ENCODE results near the gene PCGF2.

PCGF2 gene

DNA sequence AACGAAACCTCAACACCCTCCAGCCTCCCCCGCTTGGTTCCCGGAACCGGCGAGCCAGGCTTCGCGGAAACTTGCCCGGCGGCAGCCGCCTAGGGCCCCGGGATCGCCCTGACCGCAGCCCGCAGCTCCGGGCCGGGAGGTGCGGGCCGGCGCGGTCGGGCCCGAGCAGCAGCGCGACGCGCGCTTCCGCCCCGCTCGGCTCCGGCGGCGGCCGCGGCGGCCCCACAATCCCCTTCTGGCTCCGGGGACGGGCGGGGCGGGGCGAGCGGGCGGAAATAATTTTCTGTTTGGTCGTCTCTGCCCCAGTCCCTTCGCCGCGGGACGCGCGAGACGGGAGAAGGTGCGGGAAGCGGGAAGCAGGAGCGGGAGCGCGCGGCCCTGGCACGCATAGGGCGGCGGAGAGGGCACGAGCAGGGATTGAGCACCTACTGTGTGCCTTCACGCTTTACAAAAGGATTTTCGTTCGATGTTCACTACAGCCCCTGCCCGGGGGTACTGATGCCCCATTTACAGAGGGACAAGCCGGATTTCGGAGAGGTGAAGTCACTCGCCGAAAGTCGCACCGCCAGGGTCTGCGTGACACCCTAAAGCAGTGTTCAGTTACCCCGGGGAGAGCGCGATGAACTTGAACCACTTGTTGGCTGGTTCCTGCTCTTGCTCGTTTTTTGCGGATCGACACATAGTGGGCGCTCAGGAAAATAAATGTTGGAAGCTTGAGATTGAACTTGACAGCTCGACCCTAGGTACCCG is 45.8 kb downstream of the PCGF2 start:
- peak; percentile 83 for DNase-seq

GRCh38 chr17:38701504-38702165 is 46.5 kb downstream of the PCGF2 start:
- peak; percentile 80 for DNase-seq

GRCh38 chr17:38698760-38699159 is 49.4 kb downstream of the PCGF2 start:
- no peak for DNase-seq

DNA sequence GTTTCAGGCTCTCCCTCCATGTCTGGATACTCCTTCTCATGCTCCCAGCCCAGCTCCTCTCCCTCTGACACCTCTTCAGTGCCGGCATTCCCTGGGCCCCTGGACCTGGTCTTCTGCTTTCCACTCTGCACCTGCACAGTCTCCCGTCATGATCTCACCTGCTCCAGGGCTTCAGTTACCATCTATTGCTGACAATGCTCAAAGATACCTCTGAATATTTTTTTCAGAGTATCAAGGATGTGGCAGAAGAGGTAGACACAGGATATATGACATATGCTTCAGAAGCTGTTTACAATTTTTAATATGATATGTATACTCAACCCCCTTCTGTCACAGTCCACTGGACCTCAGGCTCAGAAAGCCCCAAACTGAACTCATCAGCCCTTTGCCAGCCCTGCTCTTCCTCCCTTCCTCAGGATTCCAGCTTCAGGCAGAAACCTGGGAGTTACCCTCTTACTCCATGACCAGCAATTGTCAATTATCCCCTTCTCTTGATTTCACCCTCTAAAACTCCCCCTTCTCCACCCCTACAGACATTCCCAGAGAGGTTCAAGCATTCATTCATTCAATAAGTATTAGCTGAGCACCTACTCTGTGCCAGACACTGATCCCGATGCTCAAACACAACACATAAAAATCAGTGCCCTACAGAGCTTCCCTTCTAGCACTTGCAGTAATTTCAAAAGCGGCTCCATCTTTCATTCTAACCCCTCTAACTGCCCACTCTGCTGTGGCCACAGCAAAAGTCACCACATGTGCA is 50.9 kb downstream of the PCGF2 start:
- DNase-seq, result no peak

GRCh38 chr17:38693700-38694329 is 54.3 kb downstream of the PCGF2 start:
- DNase-seq, result no peak

- no peak for DNase-seq
These were observed 57.0 kb downstream of the PCGF2 start for GRCh38 chr17:38691154-38691553.

DNA sequence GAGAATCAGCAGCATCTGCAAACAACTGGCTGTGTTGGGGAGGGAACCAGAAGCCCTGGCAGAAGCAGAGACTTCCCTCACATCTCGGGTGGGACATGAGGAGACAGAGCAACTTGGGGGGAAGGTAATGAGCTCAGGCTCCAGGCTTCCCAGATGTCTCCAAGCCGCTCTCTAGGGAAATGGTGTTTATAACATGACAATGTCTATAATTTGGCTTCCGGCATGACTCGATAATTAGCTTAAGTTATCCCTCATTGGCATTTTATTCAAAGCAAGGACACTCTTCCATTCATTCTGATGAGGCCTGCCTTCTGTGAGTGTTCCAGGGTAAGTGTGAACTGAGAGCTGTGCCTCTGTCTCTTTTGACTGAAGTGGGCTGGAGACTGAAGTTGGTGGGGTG is 57.8 kb downstream of the PCGF2 start:
- DNase-seq, result no peak

DNA sequence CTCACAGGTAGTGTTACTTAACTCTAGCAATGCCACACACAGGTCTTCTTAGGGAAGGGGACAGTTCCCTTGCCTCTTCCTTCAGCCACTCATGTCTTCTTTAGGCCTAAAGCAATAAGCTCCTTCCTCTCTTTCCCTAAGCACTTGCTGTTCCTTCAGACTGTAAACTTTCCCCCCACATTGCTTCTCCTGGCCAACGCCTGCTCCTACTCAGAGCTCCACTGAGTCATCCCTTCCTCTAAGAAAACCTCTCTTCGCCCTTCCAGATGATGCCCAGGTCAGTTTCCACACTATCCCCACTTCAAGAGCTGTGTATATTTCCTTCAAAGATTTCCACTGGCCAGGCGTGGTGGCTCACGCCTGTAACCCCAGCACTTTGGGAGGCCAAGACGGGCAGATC is 60.9 kb downstream of the PCGF2 start:
- DNase-seq, result no peak

GRCh38 chr17:38685491-38685890 is 62.6 kb downstream of the PCGF2 start:
- DNase-seq, result no peak

Measured in CD4-positive, alpha-beta T cell treated with Interleukin-12 subunit alpha and Interleukin-12 subunit beta, for 1 hour (primary cell).